ENCODE results near the gene SPG7.

GRCh38 chr16:89495121-89495520, 13.1 kb upstream of the SPG7 start:
- no peak for TF ChIP-seq CTCF (IDR thresholded peaks at IDR 0.05; ENCODE audit: low read depth, low read length)
- TF ChIP-seq MYC (IDR thresholded peaks at IDR 0.05; ENCODE audit: low read depth, low read length): no peak
- no peak for TF ChIP-seq POLR2A (IDR thresholded peaks at IDR 0.05; ENCODE audit: extremely low read depth, insufficient read length)

All from NB4 (cell line).